HG02943 (cell line): Measurements from ENCODE around the gene CMSS1.

Source experiments
- ATAC-seq: cut with Tn5 transposase; IDR thresholded peaks from one replicate; pipeline ENCODE4 v1.9.1; 2021; ENCODE audit warnings: mild to moderate bottlenecking, low read depth, moderate library complexity; ENCODE audit not compliant: unreplicated experiment

Gene CMSS1

GRCh38 chr3:100155590-100155989, 337.9 kb downstream of the CMSS1 start:
- no peak for ATAC-seq

DNA sequence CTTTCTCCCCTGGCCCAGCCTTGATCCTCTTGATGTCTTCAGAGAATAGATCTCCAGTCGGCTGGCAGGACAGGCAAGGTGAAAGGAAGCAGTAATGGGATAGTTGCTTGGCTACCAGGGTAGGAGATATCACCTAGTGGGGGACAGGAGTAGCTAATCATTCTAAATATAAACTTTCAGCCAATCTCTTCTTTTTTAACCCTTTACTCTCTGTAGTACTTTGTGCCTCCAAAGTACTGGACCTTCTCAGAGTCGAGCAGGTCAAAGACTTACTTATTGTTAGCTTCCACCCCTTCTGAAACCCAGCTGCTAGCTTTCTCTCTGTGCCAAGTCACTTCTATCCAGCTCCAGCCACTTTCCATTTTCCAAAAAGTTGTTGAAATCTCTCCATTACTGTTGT, 340.0 kb downstream of the CMSS1 start:
- no peak for ATAC-seq

- ATAC-seq, result no peak
Observed at GRCh38 chr3:100158918-100159330, 341.3 kb downstream of the CMSS1 start.

- ATAC-seq, result no peak
Observed at GRCh38 chr3:100159331-100160153, 341.9 kb downstream of the CMSS1 start.

DNA sequence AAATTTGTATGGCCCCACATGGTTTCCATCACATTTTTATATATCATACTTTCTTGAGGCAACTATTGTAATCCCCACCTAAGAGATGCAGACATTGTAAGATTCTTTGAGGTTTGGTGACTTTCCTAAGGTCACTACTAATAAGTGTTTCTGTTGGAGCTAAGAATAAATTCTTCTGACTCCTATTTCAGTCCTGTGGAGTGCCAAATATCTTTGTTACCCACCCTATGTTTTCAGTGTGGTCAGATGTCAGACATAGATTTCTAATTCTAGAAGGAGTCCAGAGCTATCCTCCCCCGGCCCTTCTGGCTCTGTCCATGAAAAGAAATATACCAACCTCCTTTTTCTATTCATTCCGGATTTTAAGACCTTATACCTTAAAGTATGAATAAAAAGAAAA, 342.9 kb downstream of the CMSS1 start:
- no peak for ATAC-seq

DNA sequence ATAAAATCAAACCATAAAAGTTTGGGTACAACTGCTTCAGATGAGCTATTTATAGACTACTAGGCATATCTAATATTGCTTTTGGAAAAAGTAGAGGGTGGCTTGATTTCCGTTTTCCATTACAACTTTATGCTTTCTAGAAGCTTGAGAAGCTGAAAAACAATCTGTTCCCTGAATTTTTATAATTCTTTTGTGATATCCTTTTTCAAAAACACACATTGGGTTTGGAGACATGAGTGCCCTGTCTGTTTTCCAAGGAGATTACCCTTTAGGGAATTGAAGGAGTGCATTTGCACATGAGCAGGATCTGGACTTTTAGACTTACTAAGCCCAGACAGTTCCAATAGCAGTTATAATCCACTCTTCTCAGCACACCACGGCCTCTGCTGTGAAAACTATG, 346.1 kb downstream of the CMSS1 start:
- ATAC-seq, result no peak

DNA sequence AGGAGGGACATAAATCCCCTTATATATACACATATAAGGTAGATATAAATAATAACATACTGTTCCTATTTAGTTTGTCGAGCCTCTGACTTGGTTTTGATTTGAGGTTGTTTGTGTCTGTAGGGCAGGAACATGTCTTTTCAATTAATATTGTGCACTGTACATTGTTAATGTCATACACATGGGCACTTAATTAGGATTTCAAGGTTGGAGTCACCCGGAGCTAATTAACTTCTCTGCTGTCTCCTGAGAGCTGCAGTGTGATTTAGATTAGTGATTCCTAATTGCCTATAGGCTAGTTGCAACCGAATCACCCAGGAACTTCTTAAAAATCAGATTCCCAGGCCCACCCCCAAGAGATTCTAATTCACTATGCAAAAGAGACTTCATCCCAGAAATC, 347.1 kb downstream of the CMSS1 start:
- ATAC-seq, result no peak

GRCh38 chr3:100165926-100166550, 348.4 kb downstream of the CMSS1 start:
- ATAC-seq, result no peak

DNA sequence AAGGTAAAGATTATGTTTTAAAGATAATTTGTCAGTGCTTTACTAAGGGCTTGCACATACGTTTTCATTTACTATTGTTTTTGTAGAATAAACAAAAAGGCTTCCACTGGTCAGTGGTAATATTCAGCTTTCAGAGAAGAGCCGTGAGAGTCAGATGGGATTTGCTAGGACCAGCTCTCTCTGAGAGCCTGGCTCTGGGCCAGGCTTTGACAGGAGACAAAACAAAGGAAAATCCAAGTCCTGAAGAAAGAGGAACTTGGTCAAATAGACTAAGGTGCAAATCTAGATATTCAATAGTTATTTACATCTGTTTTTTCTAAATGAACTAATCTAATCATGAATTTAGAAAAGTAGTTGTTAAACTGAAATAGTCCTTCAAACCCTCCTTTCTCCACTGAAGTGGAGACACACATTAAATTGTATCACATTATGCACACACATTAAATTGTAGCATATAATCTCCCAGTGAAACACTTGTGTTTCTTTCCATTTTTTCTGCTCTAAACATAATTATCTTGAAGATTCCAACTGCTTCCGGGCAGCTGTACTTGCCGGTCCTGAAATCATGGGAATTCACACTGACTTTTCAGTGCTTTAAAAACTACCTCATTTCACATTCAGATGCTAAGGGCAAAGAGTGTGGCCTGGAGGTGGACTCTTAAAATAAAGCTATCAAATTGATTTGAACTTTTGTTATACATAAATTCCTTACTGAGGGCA, 351.7 kb downstream of the CMSS1 start:
- ATAC-seq, result no peak

GRCh38 chr3:100170486-100170885, 352.8 kb downstream of the CMSS1 start:
- no peak for ATAC-seq

DNA sequence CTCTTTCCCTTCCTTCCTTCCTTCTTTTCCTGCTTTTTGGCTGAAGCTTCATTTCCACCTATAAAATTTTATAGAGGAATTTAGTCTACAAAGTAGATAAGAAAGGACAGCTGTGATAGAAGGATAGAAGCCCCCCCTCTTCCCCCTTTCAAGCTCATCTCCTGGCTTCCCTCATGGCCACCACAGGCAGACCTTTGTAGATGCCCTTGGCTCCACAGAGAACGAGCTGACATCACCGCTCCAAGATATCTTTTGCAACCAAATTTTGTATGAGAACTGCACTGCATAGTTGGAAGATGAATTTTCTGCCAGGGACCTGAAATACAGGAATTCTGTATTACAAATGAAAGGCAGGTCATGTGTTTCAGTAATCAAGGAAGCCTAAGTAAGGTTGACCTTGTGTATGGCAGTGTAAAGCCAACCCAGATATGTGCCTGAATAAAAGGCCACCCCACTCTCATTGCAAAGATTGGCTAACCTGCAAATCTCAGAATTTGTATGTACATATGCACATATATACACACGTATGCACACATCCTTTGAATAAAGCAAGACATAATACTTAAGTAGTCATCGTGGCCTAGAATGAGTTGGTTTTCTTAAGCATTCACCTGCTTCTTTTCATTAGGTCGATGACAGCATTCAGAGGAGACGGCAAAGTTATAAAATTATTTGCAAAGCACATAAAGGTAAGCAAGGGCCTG, 353.7 kb downstream of the CMSS1 start:
- ATAC-seq, result no peak

- ATAC-seq, result no peak
Observed at GRCh38 chr3:100173961-100174360, 356.3 kb downstream of the CMSS1 start.

DNA sequence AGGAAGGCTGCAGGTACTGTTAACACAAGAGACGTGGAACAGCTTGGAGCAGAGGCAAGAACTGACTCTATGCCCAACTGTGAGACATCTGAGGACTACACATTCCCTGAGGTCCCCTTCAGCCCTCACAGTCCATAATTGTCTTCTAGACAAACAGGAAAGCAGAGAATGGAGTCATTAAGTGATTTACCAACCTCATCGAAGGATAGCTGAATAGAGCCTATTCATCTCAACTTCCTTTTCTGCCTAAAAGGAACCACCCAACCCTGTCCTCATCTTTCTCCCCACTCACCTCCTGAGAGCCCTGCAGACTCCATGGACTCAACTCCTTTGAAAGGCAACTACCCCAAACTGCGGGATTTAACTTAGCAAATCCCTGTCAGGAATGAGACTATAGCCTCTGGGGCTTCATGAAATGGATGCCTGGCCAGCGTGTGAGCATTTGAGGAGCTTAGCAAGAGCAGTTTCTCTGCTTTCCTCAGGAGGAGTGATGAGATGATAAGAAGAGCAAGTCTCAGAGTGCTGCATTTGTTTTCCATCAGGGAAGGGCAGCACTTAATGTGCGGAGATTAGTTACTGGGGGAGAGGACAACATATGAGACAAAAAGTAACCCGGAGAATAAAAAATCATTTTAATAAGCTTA, 358.1 kb downstream of the CMSS1 start:
- no peak for ATAC-seq

DNA sequence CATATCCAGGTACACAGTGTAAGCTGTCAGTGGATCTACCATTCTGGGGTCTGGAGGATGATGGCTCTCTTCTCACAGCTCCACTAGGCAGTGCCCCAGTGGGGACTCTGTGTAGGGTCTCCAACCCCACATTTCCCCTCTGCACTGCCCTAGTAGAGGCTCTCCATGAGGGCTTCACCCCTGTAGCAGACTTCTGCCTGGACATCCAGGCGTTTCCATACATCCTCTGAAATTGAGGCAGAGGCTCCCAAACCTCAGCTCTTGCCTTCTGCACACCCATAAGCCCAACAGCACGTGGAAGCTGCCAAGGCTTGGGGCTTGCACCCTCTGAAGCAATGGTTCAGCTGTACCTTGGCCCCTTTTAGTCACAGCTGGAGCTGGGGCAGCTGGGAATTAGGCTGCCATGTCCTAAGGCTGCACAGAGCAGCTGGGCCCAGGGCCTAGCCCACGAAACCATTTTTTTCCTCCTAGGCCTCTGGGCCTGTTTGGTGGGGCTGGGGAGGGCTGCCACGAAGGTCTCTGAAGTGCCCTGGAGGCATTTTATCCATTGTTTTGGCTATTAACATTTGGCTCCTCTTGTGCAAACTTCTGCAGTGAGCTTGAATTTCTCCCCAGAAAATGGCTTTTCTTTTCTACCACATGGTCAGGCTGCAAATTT, 362.2 kb downstream of the CMSS1 start:
- no peak for ATAC-seq

DNA sequence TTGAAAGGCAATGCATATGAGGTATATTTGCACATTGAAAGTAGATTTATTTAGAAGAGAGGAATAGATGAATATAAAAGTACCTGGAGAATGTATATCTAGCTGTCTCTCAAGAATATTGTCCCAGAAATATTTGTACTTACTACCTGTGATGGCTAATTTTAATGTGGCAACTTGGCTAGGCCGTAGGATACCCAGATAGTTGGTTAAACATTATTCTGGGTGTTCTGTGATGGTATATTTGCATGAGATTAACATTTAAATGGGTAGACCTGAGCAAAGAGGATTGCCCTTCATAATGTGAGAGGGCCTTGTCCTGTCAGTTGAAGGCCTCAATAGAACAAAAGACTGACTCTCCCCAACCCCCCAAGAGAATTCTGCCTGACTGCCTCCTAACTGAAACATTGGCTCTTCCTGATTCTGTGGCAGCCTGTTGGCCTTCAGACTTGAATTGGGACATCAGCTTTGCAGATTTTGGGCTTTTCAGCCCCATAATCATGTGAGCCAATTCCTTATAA, 366.0 kb downstream of the CMSS1 start:
- no peak for ATAC-seq

DNA sequence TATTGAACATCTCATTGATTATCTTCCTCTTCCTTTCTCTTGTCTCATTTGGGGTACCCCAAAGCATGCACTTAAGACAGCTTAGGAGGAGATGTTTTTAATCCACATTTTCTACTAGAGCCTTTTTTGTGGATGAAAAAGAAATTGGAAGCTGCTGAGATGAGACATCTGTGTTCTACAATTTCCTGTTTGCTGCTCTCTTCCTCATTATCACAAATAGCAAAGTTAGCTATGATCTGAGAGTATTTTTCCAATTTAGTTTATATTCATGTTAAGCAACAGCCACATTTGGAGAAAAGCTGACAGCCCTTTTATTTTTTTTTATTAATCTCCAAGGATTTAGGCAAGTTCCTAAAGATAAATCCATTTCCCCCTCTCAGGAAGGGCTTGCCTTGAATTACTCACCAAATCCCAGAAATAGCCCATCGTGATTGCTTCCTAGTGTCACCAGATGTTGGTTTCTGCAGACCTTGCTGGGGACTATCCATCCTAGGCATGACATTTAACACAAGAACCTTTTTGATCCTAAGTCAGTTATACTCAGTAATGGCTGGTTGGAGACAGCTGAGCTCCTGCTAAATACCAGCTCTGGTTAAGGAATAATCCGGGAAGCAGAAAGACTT, 367.4 kb downstream of the CMSS1 start:
- ATAC-seq, result no peak

DNA sequence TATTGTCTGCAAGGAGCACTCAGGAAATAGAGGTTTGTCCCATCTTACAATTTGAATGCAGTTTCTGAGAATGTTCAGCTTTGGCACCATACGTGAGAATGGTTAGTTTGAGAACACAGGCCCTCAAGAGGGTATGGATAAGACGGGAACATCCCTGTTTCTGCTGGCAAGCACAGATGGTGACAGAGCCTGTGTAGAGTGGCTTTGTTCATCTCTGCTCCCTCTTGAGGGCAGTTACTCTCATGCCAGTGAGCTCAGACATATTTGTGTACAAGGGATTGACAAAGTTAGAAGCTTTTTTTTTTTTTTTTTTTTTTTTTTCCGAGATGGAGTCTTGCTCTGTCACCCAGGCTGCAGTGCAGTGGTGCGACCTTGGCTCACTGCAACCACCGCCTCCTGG, 368.2 kb downstream of the CMSS1 start:
- no peak for ATAC-seq

DNA sequence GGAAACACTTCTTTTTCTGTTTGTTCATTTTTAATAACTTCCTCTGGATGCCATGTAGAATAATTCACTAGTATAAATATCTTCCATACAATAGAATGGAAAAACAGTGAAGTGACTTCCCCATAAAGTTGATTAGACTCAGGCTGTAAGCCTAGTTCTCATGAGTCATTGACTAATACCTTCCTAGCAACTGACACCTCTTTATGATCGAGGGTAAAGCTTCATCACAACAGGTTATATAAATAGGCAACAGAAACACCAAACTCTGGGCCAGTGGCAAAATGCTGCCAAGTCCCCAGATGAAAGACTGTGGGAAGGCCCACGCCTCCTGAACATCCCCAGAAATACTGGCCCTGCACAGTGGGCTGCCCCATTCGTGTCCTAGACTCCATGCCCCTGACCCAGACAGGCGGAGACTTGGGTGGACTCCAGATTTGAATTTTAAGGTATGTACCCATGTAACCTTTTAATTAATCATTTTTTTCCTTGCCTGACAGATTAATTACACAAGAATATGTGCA, 371.8 kb downstream of the CMSS1 start:
- ATAC-seq, result no peak

- ATAC-seq, result no peak
Observed at GRCh38 chr3:100195375-100195774, 377.7 kb downstream of the CMSS1 start.
